Transverse colon (tissue), 4 donors: ENCODE measurements around the gene RYR3. TPM values are rescaled to one million over a fixed set of nuclear protein-coding genes. Genes with fewer than 3 reads are reported as not detected.

Experiments used
- DNase-seq: peaks from one replicate; pipeline ENCODE4 v3.0.0-alpha.2; 2019
- H3K27ac ChIP-seq, 4 donors: fragments of 200-600 bp; sonication (generic); 2 replicates each; pipeline ENCODE4 v1.5.1; 2016 to 2018; ENCODE audit warnings: inconsistent platforms in 4 of 4
- H3K27me3 ChIP-seq: fragments of 200-600 bp; sonication (generic); 2 replicates; pipeline ENCODE4 v1.5.1; 2017; ENCODE audit warnings: inconsistent platforms
- H3K36me3 ChIP-seq, 4 donors: fragments of 200-600 bp; sonication (generic); 2 replicates each; pipeline ENCODE4 v1.5.1; 2017 to 2019; ENCODE audit warnings: inconsistent platforms in 4 of 4
- H3K4me1 ChIP-seq, 4 donors: fragments of 200-600 bp; sonication (generic); 2 replicates each; pipeline ENCODE4 v1.5.1; 2017 to 2020; ENCODE audit warnings: inconsistent platforms in 4 of 4
- H3K4me3 ChIP-seq, 4 donors: fragments of 200-600 bp; sonication (generic); 1 replicate in 1 of 4; 2 replicates in 3 of 4; pipeline versions ENCODE4 v1.5.1 to v1.6.1; 2017 to 2019; ENCODE audit warnings: inconsistent platforms in 4 of 4
- H3K9me3 ChIP-seq, 2 donors: fragments of 200-600 bp; sonication (generic); 2 replicates each; pipeline ENCODE4 v1.5.1; 2017 to 2019; ENCODE audit warnings: inconsistent platforms in 2 of 2
- CTCF ChIP-seq, 5 experiments: fragments of 200-600 bp in 3 of 5; fragments of 450-650 bp in 2 of 5; sonication (generic) in 3 of 5; IDR thresholded peaks; 1 replicate in 2 of 5; 2 replicates in 3 of 5; pipeline ENCODE4 v1.5.1; 2016 to 2017; ENCODE audit warnings: antibody characterized with exemption in 5 of 5, inconsistent platforms in 3 of 5, mild to moderate bottlenecking in 2 of 5, moderate library complexity in 1 of 5
- EP300 ChIP-seq: sonication (generic); formaldehyde crosslinking; IDR thresholded peaks from one replicate; pipeline ENCODE4 v1.6.1; 2017; ENCODE audit warnings: antibody characterized with exemption, low read depth
- POLR2A ChIP-seq: fragments of 450-650 bp; IDR thresholded peaks from one replicate; pipeline ENCODE4 v1.6.1; 2016; ENCODE audit warnings: antibody characterized with exemption, mild to moderate bottlenecking, moderate library complexity
- POLR2AphosphoS5 ChIP-seq, 3 donors: sonication (generic); formaldehyde crosslinking; IDR thresholded peaks; one replicate each; pipeline ENCODE4 v1.6.1; 2016; ENCODE audit warnings: antibody characterized with exemption in 3 of 3
- WGBS, 2 donors: methylation state at CpG; one replicate each; pipeline ENCODE4 v1.1.5; 2018; ENCODE audit warnings: low coverage in 1 of 2; 5-methylcytosine and 5-hydroxymethylcytosine counted together
- in situ Hi-C, 4 donors: fragments of 200-750 bp; cut with MboI; loops; one replicate each; pipeline versions ENCODE4 v1.15.0 to v1.15.1; 2017; ENCODE audit warnings: low sequenced_read_pairs in 3 of 4, low pct_ligation_motif_present in 1 of 4, low pct_unique_long_range_greater_than_20kb in 1 of 4
- intact Hi-C: fragments of 100-400 bp; cut with DNase I; formaldehyde crosslinking; loops from one replicate; pipeline ENCODE4 v1.15.1; 2023; ENCODE audit warnings: low total_unique reads
- total RNA-seq, 4 donors: library from RNA; depleted of rRNA; stranded (reverse); fragments of >200 nt; gene quantifications; one replicate each; pipeline ENCODE4 v1.1.0, GENCODE V29; 2016

Gene RYR3
- total RNA-seq, 4 donors from 2014 or later, result 0.96 to 9.7 (median 5.4) TPM

DNA sequence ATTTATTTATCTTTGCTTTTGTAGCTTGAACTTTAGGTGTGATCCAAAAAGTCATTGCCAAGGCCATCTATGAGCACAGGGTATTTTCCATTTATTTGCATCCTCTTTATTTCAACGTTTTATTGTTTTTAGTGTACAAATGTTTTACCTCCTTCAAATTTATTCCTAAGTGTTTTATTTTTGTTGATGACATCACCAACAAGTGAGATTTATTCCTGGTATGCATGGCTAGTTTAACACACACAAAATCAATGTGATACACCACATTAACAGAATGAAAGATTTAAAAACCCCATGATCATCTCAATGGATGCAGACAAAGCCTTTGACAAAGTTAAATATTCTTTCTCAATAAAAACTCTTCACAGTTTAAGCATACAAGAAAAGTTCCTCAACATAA, 591.3 kb downstream of the RYR3 start:
- no peak for TF ChIP-seq POLR2A
- TF ChIP-seq EP300, result no peak
- TF ChIP-seq CTCF (IDR thresholded peaks at IDR 0.05), result no peak
- TF ChIP-seq POLR2AphosphoS5 (IDR thresholded peaks at IDR 0.05), result no peak
- WGBS, 2 donors, result 0% methylated on average over 1 of the region's 1 CpG
- Histone ChIP-seq H3K36me3 (no peaks in the 10 kb centered on the region), H3K27me3 (no peaks in the 10 kb centered on the region), H3K27ac (no peak overlapping the region), H3K4me1 (no peaks in the 10 kb centered on the region), H3K4me3 (no peak overlapping the region), H3K9me3 (no peaks in the 10 kb centered on the region)
- in situ Hi-C loops (no loop called here), intact Hi-C loops (no loop called here)
- no peak for DNase-seq

GRCh38 chr15:33903661-33904060, 592.9 kb downstream of the RYR3 start:
- H3K9me3 ChIP-seq, result no peaks in the 10 kb centered on the region
- H3K27me3 ChIP-seq, result no peaks in the 10 kb centered on the region
- intact Hi-C loops, result no loop called here
- no peak overlapping the region for H3K4me3 ChIP-seq
- TF ChIP-seq CTCF (IDR thresholded peaks at IDR 0.05) (no peak), EP300 (no peak), POLR2A (no peak), POLR2AphosphoS5 (IDR thresholded peaks at IDR 0.05) (no peak)
- 67 to 87% methylated on average over 2 of the region's 2 CpGs for WGBS, 2 donors
- no peak overlapping the region for H3K27ac ChIP-seq
- H3K36me3 ChIP-seq, result no peaks in the 10 kb centered on the region
- DNase-seq, result no peak
- in situ Hi-C loops, result no loop called here
- no peaks in the 10 kb centered on the region for H3K4me1 ChIP-seq

- in situ Hi-C loops, result no loop called here
- DNase-seq, result no peak
- Histone ChIP-seq H3K4me3 (no peak overlapping the region), H3K27ac (no peak overlapping the region), H3K9me3 (no peaks in the 10 kb centered on the region), H3K36me3 (no peaks in the 10 kb centered on the region), H3K4me1 (no peaks in the 10 kb centered on the region), H3K27me3 (no peaks in the 10 kb centered on the region)
- TF ChIP-seq CTCF (IDR thresholded peaks at IDR 0.05), result no peak
- no peak for TF ChIP-seq EP300
- no peak for TF ChIP-seq POLR2A
- TF ChIP-seq POLR2AphosphoS5 (IDR thresholded peaks at IDR 0.05), result no peak
- intact Hi-C loops, result no loop called here
Measured at GRCh38 chr15:33907326-33907725, 596.6 kb downstream of the RYR3 start.

- Histone ChIP-seq H3K27ac (no peak overlapping the region), H3K4me3 (no peak overlapping the region), H3K36me3 (no peaks in the 10 kb centered on the region), H3K9me3 (no peaks in the 10 kb centered on the region), H3K27me3 (no peaks in the 10 kb centered on the region), H3K4me1 (no peaks in the 10 kb centered on the region)
- intact Hi-C loops, result no loop called here
- TF ChIP-seq CTCF (IDR thresholded peaks at IDR 0.05), result no peak
- TF ChIP-seq POLR2AphosphoS5 (IDR thresholded peaks at IDR 0.05), result no peak
- TF ChIP-seq POLR2A, result no peak
- no peak for TF ChIP-seq EP300
- DNase-seq, result no peak
- in situ Hi-C loops, result no loop called here
- WGBS, 2 donors, result 60 to 91% methylated on average over 1 to 3 of the region's 3 CpGs
Measured at GRCh38 chr15:33908406-33908805, 597.6 kb downstream of the RYR3 start.
